Coronary artery (tissue), 2 donors: Measurements from ENCODE around the gene RERE.
"Not testable (repeated sequence)": the region's sequence is repeated elsewhere in the genome, so short reads cannot be mapped to it uniquely, and the experiment has no call there.

ENCODE experiments used
- DNase-seq: peaks from one replicate; pipeline ENCODE4 v3.0.0-alpha.2; 2017; ENCODE audit warnings: low spot score
- H3K27ac ChIP-seq, 2 donors: fragments of 200-600 bp; sonication (generic); one replicate each; pipeline ENCODE4 v1.5.1; 2016 to 2019
- H3K4me3 ChIP-seq: fragments of 200-600 bp; sonication (generic); 2 replicates; pipeline ENCODE4 v1.5.1; 2016; ENCODE audit warnings: mild to moderate bottlenecking, moderate library complexity
- CTCF ChIP-seq: fragments of 200-600 bp; sonication (generic); IDR thresholded peaks from one replicate; pipeline ENCODE4 v1.5.1; 2019; ENCODE audit warnings: antibody characterized with exemption

RERE gene

GRCh38 chr1:8731162-8731561, 86.3 kb downstream of the RERE start:
- DNase-seq, result no peak
- Histone ChIP-seq H3K4me3 (no peak overlapping the region), H3K27ac (no peak overlapping the region)
- no peak for TF ChIP-seq CTCF

GRCh38 chr1:8728464-8728863, 89.0 kb downstream of the RERE start:
- TF ChIP-seq CTCF, result no peak
- H3K4me3 ChIP-seq, result no peak overlapping the region
- DNase-seq, result no peak
- no peak overlapping the region for H3K27ac ChIP-seq

- TF ChIP-seq CTCF, result no peak
- DNase-seq, result no peak
- Histone ChIP-seq H3K27ac (no peak overlapping the region), H3K4me3 (no peak overlapping the region)
These were observed 89.6 kb downstream of the RERE start for GRCh38 chr1:8727809-8728213.

GRCh38 chr1:8727316-8727715, 90.1 kb downstream of the RERE start:
- not testable (repeated sequence) for H3K4me3 ChIP-seq, H3K27ac ChIP-seq

GRCh38 chr1:8726801-8727186, 90.6 kb downstream of the RERE start:
- not testable (repeated sequence) for H3K4me3 ChIP-seq, DNase-seq, H3K27ac ChIP-seq

More at GRCh38 chr1:8727316-8727715, 90.1 kb downstream of the RERE start:
- DNase-seq, result not testable (repeated sequence)

GRCh38 chr1:8723010-8723409, 94.4 kb downstream of the RERE start:
- H3K4me3 ChIP-seq, result no peak overlapping the region
- no peak for DNase-seq
- TF ChIP-seq CTCF, result no peak
- no peak overlapping the region for H3K27ac ChIP-seq

GRCh38 chr1:8722366-8722765, 95.1 kb downstream of the RERE start:
- DNase-seq, result no peak
- Histone ChIP-seq H3K27ac (no peak overlapping the region), H3K4me3 (no peak overlapping the region)
- TF ChIP-seq CTCF, result no peak

GRCh38 chr1:8721679-8722324, 95.6 kb downstream of the RERE start:
- H3K27ac ChIP-seq, result no peak overlapping the region
- no peak for DNase-seq
- no peak for TF ChIP-seq CTCF
- no peak overlapping the region for H3K4me3 ChIP-seq
